Endodermal cell (in vitro differentiated cells): Measurements from ENCODE around the gene SLC22A13. TPM values are rescaled to one million over a fixed set of nuclear protein-coding genes. Genes with fewer than 3 reads are reported as not detected.

Source experiments
- DNase-seq: peaks from one replicate; pipeline ENCODE4 v3.0.0-alpha.2; 2017
- H3K27ac ChIP-seq: 2 replicates; pipeline ENCODE4 v1.5.1; 2013; ENCODE audit warnings: mild to moderate bottlenecking, low read depth, low read length, moderate library complexity
- H3K27me3 ChIP-seq: 2 replicates; pipeline ENCODE4 v1.6.1; 2013; ENCODE audit warnings: mild to moderate bottlenecking, low read length, moderate library complexity; ENCODE audit not compliant: insufficient read depth, control insufficient read depth, poor library complexity, severe bottlenecking
- H3K36me3 ChIP-seq: 2 replicates; pipeline ENCODE4 v1.7.0; 2013; ENCODE audit warnings: mild to moderate bottlenecking, low read length, moderate library complexity; ENCODE audit not compliant: control insufficient read depth, insufficient read depth
- H3K4me1 ChIP-seq: one replicate; pipeline ENCODE4 v1.7.0; 2013; ENCODE audit warnings: low read length; ENCODE audit not compliant: control insufficient read depth, insufficient read depth
- H3K4me3 ChIP-seq: 2 replicates; pipeline ENCODE4 v1.5.1; 2013; ENCODE audit warnings: mild to moderate bottlenecking, low read length, moderate library complexity
- H3K9ac ChIP-seq: 2 replicates; pipeline ENCODE4 v1.6.1; 2013; ENCODE audit warnings: mild to moderate bottlenecking, low read length, moderate library complexity; ENCODE audit not compliant: poor library complexity, severe bottlenecking; ENCODE audit errors: extremely low read depth
- H3K9me3 ChIP-seq: 2 replicates; pipeline ENCODE4 v1.6.1; 2013; ENCODE audit warnings: mild to moderate bottlenecking, low read length, moderate library complexity; ENCODE audit not compliant: control insufficient read depth
- H3K27ac Mint-ChIP-seq: 2 replicates; pipeline ENCODE4 v1.8.0; 2020; ENCODE audit warnings: mixed read lengths
- H3K27me3 Mint-ChIP-seq: 2 replicates; pipeline ENCODE4 v1.8.0; 2021; ENCODE audit warnings: mild to moderate bottlenecking, mixed read lengths; ENCODE audit not compliant: insufficient read depth
- H3K36me3 Mint-ChIP-seq: 2 replicates; pipeline ENCODE4 v1.8.0; 2020; ENCODE audit warnings: low read depth, mixed read lengths
- H3K4me1 Mint-ChIP-seq: 2 replicates; pipeline ENCODE4 v1.8.0; 2020; ENCODE audit warnings: mixed read lengths
- H3K4me3 Mint-ChIP-seq: 2 replicates; pipeline ENCODE4 v1.8.0; 2020; ENCODE audit warnings: mild to moderate bottlenecking, moderate library complexity, mixed read lengths
- H3K9me3 Mint-ChIP-seq: 2 replicates; pipeline ENCODE4 v1.8.0; 2020; ENCODE audit warnings: mild to moderate bottlenecking, mixed read lengths
- CTCF ChIP-seq: fragments of 200-600 bp; sonication (generic); conservative IDR thresholded peaks from 2 replicates; pipeline ENCODE4 v1.5.0; 2021; ENCODE audit warnings: antibody characterized with exemption, mild to moderate bottlenecking
- WGBS, 2 experiments: methylation state at CpG; one replicate each; pipeline versions ENCODE4 v1.1.5 to v1.1.7; 2013; ENCODE audit warnings: missing lambda C conversion rate in 2 of 2, mixed read lengths in 1 of 2; ENCODE audit not compliant: insufficient coverage in 1 of 2, insufficient read length in 1 of 2; 5-methylcytosine and 5-hydroxymethylcytosine counted together
- total RNA-seq, 2 donors: library from RNA; stranded (reverse); fragmentation: NEBNext Ultra II Directional in 1 of 2; extraction: Animal tissue kit (Norgen Biotek cat#: 25700) in 1 of 2; gene quantifications; 2 replicates in 1 of 2; 3 replicates in 1 of 2; pipeline ENCODE4 v1.2.1, GENCODE V29; 2021

SLC22A13 gene
- total RNA-seq, 2 donors from 2014 or later = 0.13 to 0.33 TPM

DNA sequence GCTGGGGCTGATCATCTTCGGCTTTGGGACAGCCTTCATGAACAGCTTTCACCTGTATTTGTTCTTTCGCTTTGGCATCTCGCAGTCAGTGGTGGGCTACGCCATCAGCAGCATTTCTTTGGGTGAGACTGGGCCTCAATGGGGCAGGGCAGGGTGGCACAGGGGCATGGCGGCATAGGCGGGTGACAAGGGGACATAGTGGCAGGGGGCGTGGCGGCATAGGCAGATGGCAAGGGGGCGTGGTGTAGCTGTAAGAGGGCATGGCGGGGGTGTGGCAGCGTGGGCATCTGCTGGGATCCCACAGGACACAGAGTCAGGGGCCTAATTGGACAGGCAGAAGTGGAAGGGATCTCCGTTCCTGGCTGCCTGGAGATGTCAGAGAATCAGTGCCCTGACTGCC is 42.0 kb downstream of the SLC22A13 start:
- H3K9ac ChIP-seq = no peak overlapping the region
- H3K27ac ChIP-seq = no peak overlapping the region
- Mint-ChIP-seq H3K4me1 (peaks cover 5% of the 10 kb centered on the region), H3K27ac (no peak overlapping the region), H3K9me3 (peaks cover 6% of the 10 kb centered on the region), H3K4me3 (no peak overlapping the region), H3K36me3 (no peaks in the 10 kb centered on the region), H3K27me3 (peaks cover 21% of the 10 kb centered on the region)
- no peaks in the 10 kb centered on the region for H3K36me3 ChIP-seq
- H3K27me3 ChIP-seq = no peaks in the 10 kb centered on the region
- 93 to 100% methylated on average over 4 to 12 of the region's 12 CpGs for WGBS, 2 experiments
- no peak for TF ChIP-seq CTCF
- no peaks in the 10 kb centered on the region for H3K9me3 ChIP-seq
- no peak overlapping the region for H3K4me3 ChIP-seq
- DNase-seq = no peak
- H3K4me1 ChIP-seq = no peaks in the 10 kb centered on the region

DNA sequence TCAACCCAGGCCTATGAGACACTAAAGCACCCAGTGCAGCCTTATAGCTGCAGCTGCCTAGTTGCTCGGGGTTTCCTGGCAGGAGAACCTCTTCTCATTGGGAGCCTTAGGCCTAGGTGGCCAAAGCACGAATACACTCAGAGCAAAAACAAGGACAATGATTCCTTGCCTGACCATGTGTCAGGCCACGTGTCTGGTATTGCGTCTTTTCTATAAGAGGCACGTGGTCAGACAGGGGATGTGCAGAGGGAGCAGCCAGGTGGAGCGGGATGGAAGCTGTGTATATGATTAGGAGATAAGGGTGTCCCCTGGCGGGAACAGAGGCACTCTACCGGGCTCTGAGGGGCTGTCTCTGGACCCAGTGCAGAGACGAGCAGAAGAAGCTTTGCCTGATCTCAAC is 42.8 kb downstream of the SLC22A13 start:
- no peak overlapping the region for H3K27ac ChIP-seq
- H3K4me3 Mint-ChIP-seq = no peak overlapping the region
- WGBS, 2 experiments = 88 to 89% methylated on average over 3 to 9 of the region's 9 CpGs
- H3K9me3 Mint-ChIP-seq = peaks cover 6% of the 10 kb centered on the region
- H3K4me1 ChIP-seq = no peaks in the 10 kb centered on the region
- H3K27me3 ChIP-seq = no peaks in the 10 kb centered on the region
- no peak overlapping the region for H3K9ac ChIP-seq
- H3K36me3 Mint-ChIP-seq = no peaks in the 10 kb centered on the region
- no peak overlapping the region for H3K4me3 ChIP-seq
- H3K36me3 ChIP-seq = no peaks in the 10 kb centered on the region
- peaks cover 5% of the 10 kb centered on the region for H3K4me1 Mint-ChIP-seq
- H3K27ac Mint-ChIP-seq = no peak overlapping the region
- no peak for TF ChIP-seq CTCF
- H3K27me3 Mint-ChIP-seq = peaks cover 25% of the 10 kb centered on the region
- DNase-seq = no peak
- H3K9me3 ChIP-seq = no peaks in the 10 kb centered on the region

- peaks cover 27% of the 10 kb centered on the region for H3K27me3 Mint-ChIP-seq
- Histone ChIP-seq H3K9ac (no peak overlapping the region), H3K27ac (no peak overlapping the region), H3K4me1 (peaks cover 4% of the 10 kb centered on the region), H3K27me3 (no peaks in the 10 kb centered on the region), H3K4me3 (no peak overlapping the region), H3K9me3 (no peaks in the 10 kb centered on the region), H3K36me3 (no peaks in the 10 kb centered on the region)
- no peak for DNase-seq
- 94 to 96% methylated on average over 1 of the region's 1 CpG for WGBS, 2 experiments
- no peak for TF ChIP-seq CTCF
- no peak overlapping the region for H3K27ac Mint-ChIP-seq
- H3K36me3 Mint-ChIP-seq = no peaks in the 10 kb centered on the region
- H3K9me3 Mint-ChIP-seq = no peaks in the 10 kb centered on the region
- peaks cover 2% of the 10 kb centered on the region for H3K4me1 Mint-ChIP-seq
- no peak overlapping the region for H3K4me3 Mint-ChIP-seq
These were observed 45.9 kb downstream of the SLC22A13 start for GRCh38 chr3:38311476-38311875.
